HEK293T (cell line): ENCODE measurements around the gene INSIG2.

Experiments used
- CTCF ChIA-PET: fragments of 350-600 bp; formaldehyde crosslinking; extraction: SDS; loops from one replicate; lab custom pipeline; 2021; ENCODE audit warnings: antibody characterized with exemption, inconsistent platforms; lab: Yijun Ruan, JAX
- POLR2A ChIA-PET: fragments of 350-600 bp; formaldehyde crosslinking; extraction: SDS; loops from one replicate; lab custom pipeline; 2020; ENCODE audit warnings: antibody characterized with exemption, inconsistent platforms; lab: Yijun Ruan, JAX
- DNase-seq: peaks from one replicate; pipeline ENCODE4 v3.0.0; 2012; ENCODE audit warnings: mixed read lengths; ENCODE audit errors: extremely low spot score
- ARNT ChIP-seq: fragments of 450-650 bp; IDR thresholded peaks from 2 replicates; pipeline ENCODE4 v1.6.1; 2017; ENCODE audit warnings: mild to moderate bottlenecking
- BHLHE40 ChIP-seq: fragments of 450-650 bp; IDR thresholded peaks from 2 replicates; pipeline ENCODE4 v1.6.1; 2016; ENCODE audit warnings: mild to moderate bottlenecking, moderate library complexity, borderline replicate concordance
- CTBP1 ChIP-seq: fragments of 450-650 bp; IDR thresholded peaks from 2 replicates; pipeline ENCODE4 v1.6.1; 2016; ENCODE audit warnings: borderline replicate concordance
- ELF4 ChIP-seq: fragments of 450-650 bp; IDR thresholded peaks from 2 replicates; pipeline ENCODE4 v1.6.1; 2017; ENCODE audit warnings: antibody characterized with exemption
- FOXA1 ChIP-seq: fragments of 450-650 bp; IDR thresholded peaks from 2 replicates; pipeline ENCODE4 v1.6.1; 2016; ENCODE audit warnings: mild to moderate bottlenecking
- FOXK2 ChIP-seq: fragments of 450-650 bp; IDR thresholded peaks from 2 replicates; pipeline ENCODE4 v1.6.1; 2016; ENCODE audit warnings: mild to moderate bottlenecking
- FOXM1 ChIP-seq: fragments of 450-650 bp; IDR thresholded peaks from 2 replicates; pipeline ENCODE4 v1.6.1; 2017; ENCODE audit warnings: mild to moderate bottlenecking, borderline replicate concordance
- HDGF ChIP-seq: fragments of 450-650 bp; IDR thresholded peaks from 2 replicates; pipeline ENCODE4 v1.6.1; 2017; ENCODE audit warnings: antibody characterized with exemption, borderline replicate concordance
- L3MBTL2 ChIP-seq: fragments of 450-650 bp; conservative IDR thresholded peaks from 2 replicates; pipeline ENCODE4 v1.6.1; 2016; ENCODE audit warnings: mild to moderate bottlenecking
- LEF1 ChIP-seq: fragments of 450-650 bp; IDR thresholded peaks from 2 replicates; pipeline ENCODE4 v1.6.1; 2017; ENCODE audit warnings: mild to moderate bottlenecking, borderline replicate concordance
- NFRKB ChIP-seq: fragments of 450-650 bp; IDR thresholded peaks from 2 replicates; pipeline ENCODE4 v1.6.1; 2016; ENCODE audit warnings: mild to moderate bottlenecking, moderate library complexity
- PKNOX1 ChIP-seq: fragments of 450-650 bp; IDR thresholded peaks from 2 replicates; pipeline ENCODE4 v1.6.1; 2016
- SP1 ChIP-seq: fragments of 450-650 bp; IDR thresholded peaks from 2 replicates; pipeline ENCODE4 v1.6.1; 2017
- SUZ12 ChIP-seq: fragments of 450-650 bp; IDR thresholded peaks from 2 replicates; pipeline ENCODE4 v1.6.1; 2016; ENCODE audit warnings: mild to moderate bottlenecking
- TARDBP ChIP-seq: fragments of 450-650 bp; IDR thresholded peaks from 2 replicates; pipeline ENCODE4 v1.6.1; 2016
- ZNF384 ChIP-seq: fragments of 450-650 bp; IDR thresholded peaks from 2 replicates; pipeline ENCODE4 v1.6.1; 2016

The INSIG2 gene

GRCh38 chr2:118103951-118104940, 16.0 kb downstream of the INSIG2 start:
- TF ChIP-seq PKNOX1 = no peak
- DNase-seq = no peak
- POLR2A ChIA-PET = no interaction called here
- CTCF ChIA-PET = no interaction called here

GRCh38 chr2:118105497-118105896, 17.2 kb downstream of the INSIG2 start:
- ChIA-PET POLR2A (no interaction called here), CTCF (no interaction called here)
- no peak for DNase-seq
- TF ChIP-seq FOXM1 (no peak), ARNT (no peak), HDGF (no peak), ZNF384 (no peak), CTBP1 (no peak), BHLHE40 (no peak), FOXK2 (no peak), SUZ12 (no peak), LEF1 (no peak), ELF4 (no peak), NFRKB (no peak), PKNOX1 (no peak), SP1 (no peak), L3MBTL2 (no peak), TARDBP (no peak), FOXA1 (no peak)

- POLR2A ChIA-PET = no interaction called here
- TF ChIP-seq L3MBTL2 = no peak
- no peak for TF ChIP-seq TARDBP
- TF ChIP-seq CTBP1 = no peak
- no peak for TF ChIP-seq SP1
- TF ChIP-seq LEF1 = no peak
- TF ChIP-seq PKNOX1 = no peak
- CTCF ChIA-PET = no interaction called here
- DNase-seq = no peak
Measured at GRCh38 chr2:118106926-118107325, 18.7 kb downstream of the INSIG2 start.

- no peak for DNase-seq
- CTCF ChIA-PET = no interaction called here
- POLR2A ChIA-PET = no interaction called here
- TF ChIP-seq LEF1 = no peak
Measured at GRCh38 chr2:118110310-118110709, 22.0 kb downstream of the INSIG2 start.

- DNase-seq = no peak
- TF ChIP-seq FOXM1 = no peak
- no peak for TF ChIP-seq LEF1
- TF ChIP-seq ARNT = no peak
- no peak for TF ChIP-seq L3MBTL2
- no peak for TF ChIP-seq FOXK2
- TF ChIP-seq SUZ12 = no peak
- no peak for TF ChIP-seq ELF4
- ChIA-PET CTCF (no interaction called here), POLR2A (no interaction called here)
Measured at GRCh38 chr2:118110991-118111390, 22.7 kb downstream of the INSIG2 start.

GRCh38 chr2:118112771-118113334, 24.6 kb downstream of the INSIG2 start:
- CTCF ChIA-PET = no interaction called here
- POLR2A ChIA-PET = no interaction called here
- no peak for DNase-seq
- no peak for TF ChIP-seq ZNF384
- no peak for TF ChIP-seq SP1
- TF ChIP-seq HDGF = no peak
- TF ChIP-seq PKNOX1 = no peak
- TF ChIP-seq L3MBTL2 = no peak
- no peak for TF ChIP-seq LEF1
- TF ChIP-seq CTBP1 = no peak
- TF ChIP-seq ELF4 = no peak
- no peak for TF ChIP-seq FOXA1
- no peak for TF ChIP-seq NFRKB
- no peak for TF ChIP-seq FOXK2
- no peak for TF ChIP-seq ARNT
- TF ChIP-seq FOXM1 = no peak
- no peak for TF ChIP-seq BHLHE40
- TF ChIP-seq TARDBP = no peak
